Vagina (tissue), 2 donors: ENCODE results near the gene ST8SIA2. TPM values are rescaled to one million over a fixed set of nuclear protein-coding genes. Genes with fewer than 3 reads are reported as not detected.

ENCODE experiments used
- DNase-seq, 2 donors: peaks; one replicate each; pipeline ENCODE4 v3.0.0-alpha.2; 2017; ENCODE audit errors: extremely low spot score in 2 of 2
- H3K27ac ChIP-seq: fragments of 200-600 bp; sonication (generic); one replicate; pipeline ENCODE4 v1.5.1; 2019
- H3K27me3 ChIP-seq: fragments of 200-600 bp; sonication (generic); one replicate; pipeline ENCODE4 v1.5.1; 2019
- H3K36me3 ChIP-seq, 2 donors: fragments of 200-600 bp; sonication (generic); one replicate each; pipeline ENCODE4 v1.5.1; 2017 to 2019
- H3K4me1 ChIP-seq: fragments of 200-600 bp; sonication (generic); one replicate; pipeline ENCODE4 v1.5.1; 2019
- H3K4me3 ChIP-seq, 2 donors: fragments of 200-600 bp; sonication (generic); 1 replicate in 1 of 2; 2 replicates in 1 of 2; pipeline ENCODE4 v1.5.1; 2016 to 2019
- H3K9me3 ChIP-seq: fragments of 200-600 bp; sonication (generic); one replicate; pipeline ENCODE4 v1.5.1; 2019
- CTCF ChIP-seq, 3 experiments: fragments of 450-650 bp in 2 of 3; fragments of 200-600 bp in 1 of 3; sonication (generic) in 1 of 3; IDR thresholded peaks; one replicate each; pipeline ENCODE4 v1.5.1; 2017 to 2019; ENCODE audit warnings: antibody characterized with exemption in 3 of 3, mild to moderate bottlenecking in 2 of 3, moderate library complexity in 2 of 3
- POLR2A ChIP-seq, 2 donors: fragments of 450-650 bp; IDR thresholded peaks; one replicate each; pipeline ENCODE4 v1.6.1; 2017; ENCODE audit warnings: antibody characterized with exemption in 2 of 2, mild to moderate bottlenecking in 2 of 2, moderate library complexity in 2 of 2
- POLR2AphosphoS5 ChIP-seq, 2 donors: sonication (generic); formaldehyde crosslinking; IDR thresholded peaks; one replicate each; pipeline ENCODE4 v1.9.0; 2017; ENCODE audit warnings: antibody characterized with exemption in 2 of 2, mild to moderate bottlenecking in 2 of 2, low read depth in 1 of 2; ENCODE audit not compliant: insufficient read depth in 1 of 2
- intact Hi-C: fragments of 100-400 bp; cut with DNase I; formaldehyde crosslinking; loops from one replicate; pipeline ENCODE4 v1.15.1; 2023
- total RNA-seq: library from RNA; depleted of rRNA; stranded (reverse); fragments of >200 nt; gene quantifications from one replicate; pipeline ENCODE4 v1.2.3, GENCODE V29; 2016

ST8SIA2 gene
- total RNA-seq, 1 donor from 2014 or later = not detected

DNA sequence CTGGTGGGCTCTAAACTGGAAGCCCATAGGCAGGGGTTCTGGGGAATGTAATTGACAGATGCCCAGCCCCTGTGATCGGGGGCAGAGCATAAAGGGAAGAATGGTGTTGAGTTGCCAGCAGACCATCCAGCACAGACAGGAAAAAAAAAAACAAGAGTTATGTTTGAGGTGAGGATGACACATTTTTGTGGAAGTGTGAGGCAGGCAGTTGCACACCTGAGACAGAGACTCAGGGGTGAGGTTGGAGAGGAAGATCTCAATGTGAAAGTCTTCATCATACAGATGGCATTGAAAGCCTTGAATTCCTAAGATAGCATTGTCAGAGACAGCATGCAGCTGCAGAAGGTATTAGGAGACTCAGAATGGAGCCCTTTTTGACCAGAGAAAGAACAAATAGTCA lies 18.6 kb upstream of the ST8SIA2 start:
- Histone ChIP-seq H3K27ac (no peak overlapping the region), H3K36me3 (no peaks in the 10 kb centered on the region), H3K4me3 (no peak overlapping the region), H3K27me3 (no peaks in the 10 kb centered on the region), H3K9me3 (no peaks in the 10 kb centered on the region), H3K4me1 (no peaks in the 10 kb centered on the region)
- TF ChIP-seq POLR2AphosphoS5 (IDR thresholded peaks at IDR 0.05; ENCODE audit: insufficient read depth in 1 of 2, low read depth in 1 of 2) = no peak
- no peak for TF ChIP-seq POLR2A (IDR thresholded peaks at IDR 0.05)
- no peak for TF ChIP-seq CTCF (IDR thresholded peaks at IDR 0.05)
- no peak for DNase-seq
- intact Hi-C loops = no loop called here

- no peak for TF ChIP-seq POLR2A (IDR thresholded peaks at IDR 0.05)
- TF ChIP-seq CTCF (IDR thresholded peaks at IDR 0.05) = no peak
- TF ChIP-seq POLR2AphosphoS5 (IDR thresholded peaks at IDR 0.05; ENCODE audit: insufficient read depth in 1 of 2, low read depth in 1 of 2) = no peak
- H3K27me3 ChIP-seq = no peaks in the 10 kb centered on the region
Measured at GRCh38 chr15:92376109-92376508, 17.6 kb upstream of the ST8SIA2 start.

DNA sequence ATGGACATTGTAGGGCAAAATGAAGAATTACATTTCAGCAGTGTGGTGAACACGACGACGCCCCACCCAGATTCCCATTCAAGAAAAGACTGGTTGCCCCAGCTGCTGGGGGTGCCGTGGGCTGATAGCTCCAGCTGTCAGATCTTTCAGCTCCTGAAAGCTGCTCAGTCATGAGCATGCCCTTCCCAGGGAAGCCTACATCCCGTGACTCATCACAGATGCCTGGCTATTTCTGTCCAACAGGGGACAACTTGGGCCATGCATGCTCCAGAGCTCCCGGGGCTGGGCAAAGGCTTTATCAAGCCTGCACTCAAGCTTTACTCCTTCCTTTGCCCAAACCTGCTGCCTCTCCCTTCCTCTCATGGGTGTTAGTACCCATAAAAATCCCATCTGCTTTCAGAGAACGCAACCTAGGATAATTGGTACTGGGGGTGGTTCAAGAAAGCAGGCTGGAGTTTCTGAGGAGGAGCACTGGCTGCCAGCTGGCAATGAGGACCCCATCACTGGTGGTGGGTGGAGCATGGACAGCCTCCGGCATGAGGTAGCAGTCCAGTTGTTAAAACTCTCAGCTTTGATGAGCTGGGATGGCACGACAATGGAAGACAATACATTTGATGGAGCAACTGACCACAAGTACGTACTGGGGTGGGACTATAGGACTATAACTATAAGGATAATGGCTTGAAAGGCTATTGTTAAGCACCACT lies 16.4 kb upstream of the ST8SIA2 start:
- no peak for TF ChIP-seq POLR2AphosphoS5 (IDR thresholded peaks at IDR 0.05; ENCODE audit: insufficient read depth in 1 of 2, low read depth in 1 of 2)
- no peaks in the 10 kb centered on the region for H3K27me3 ChIP-seq
- DNase-seq = no peak
- intact Hi-C loops = no loop called here
- H3K4me1 ChIP-seq = no peaks in the 10 kb centered on the region
- no peaks in the 10 kb centered on the region for H3K9me3 ChIP-seq
- H3K4me3 ChIP-seq = no peak overlapping the region
- H3K36me3 ChIP-seq = no peaks in the 10 kb centered on the region
- H3K27ac ChIP-seq = no peak overlapping the region

More at GRCh38 chr15:92376109-92376508, 17.6 kb upstream of the ST8SIA2 start:
- no peak overlapping the region for H3K4me3 ChIP-seq
- no peak overlapping the region for H3K27ac ChIP-seq
- no peaks in the 10 kb centered on the region for H3K4me1 ChIP-seq
- no peak for DNase-seq
- intact Hi-C loops = no loop called here
- no peaks in the 10 kb centered on the region for H3K36me3 ChIP-seq
- H3K9me3 ChIP-seq = no peaks in the 10 kb centered on the region

DNA sequence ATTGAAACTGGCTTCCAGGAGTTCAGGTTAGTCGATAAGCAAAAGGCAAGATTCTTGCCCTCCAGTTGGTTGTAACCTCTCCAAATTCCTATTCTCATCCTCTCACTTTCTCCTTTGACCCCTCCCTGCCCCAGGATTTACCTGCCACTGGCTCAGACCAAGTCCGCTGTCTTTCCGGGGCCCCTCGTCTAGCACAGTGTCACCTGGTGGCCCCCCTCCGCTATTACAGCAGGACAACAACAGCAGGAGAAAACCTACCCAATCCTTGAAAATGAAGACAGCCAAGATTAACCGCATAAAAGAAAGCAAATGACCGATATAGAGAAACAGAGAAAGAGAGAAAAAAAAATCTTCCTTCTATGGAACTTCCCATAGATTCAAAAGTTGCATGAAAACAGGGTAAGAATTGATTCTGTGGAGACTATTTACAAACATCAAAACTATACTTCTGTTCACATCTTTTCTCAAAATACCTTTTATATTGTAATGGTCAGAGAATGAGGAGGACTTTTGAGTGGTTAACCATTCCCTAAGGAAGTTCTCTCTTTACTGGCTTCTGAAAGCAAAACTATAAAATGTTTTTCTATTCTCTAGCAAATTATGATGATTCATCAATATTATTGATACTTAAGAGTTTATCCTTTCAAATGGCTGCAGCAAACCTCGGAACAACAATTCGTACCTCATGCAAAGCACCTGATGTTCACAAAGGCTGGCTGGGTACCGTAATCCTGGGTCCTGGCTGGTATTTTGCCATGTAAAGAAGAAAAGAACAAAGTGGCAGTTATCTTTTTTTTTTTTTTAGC lies 10.0 kb upstream of the ST8SIA2 start:
- H3K4me3 ChIP-seq = no peak overlapping the region
- TF ChIP-seq POLR2AphosphoS5 (IDR thresholded peaks at IDR 0.05; ENCODE audit: insufficient read depth in 1 of 2, low read depth in 1 of 2) (no peak), CTCF (IDR thresholded peaks at IDR 0.05) (no peak), POLR2A (IDR thresholded peaks at IDR 0.05) (no peak)
- no peaks in the 10 kb centered on the region for H3K9me3 ChIP-seq
- intact Hi-C loops = no loop called here
- no peaks in the 10 kb centered on the region for H3K36me3 ChIP-seq
- H3K27me3 ChIP-seq = no peaks in the 10 kb centered on the region
- H3K4me1 ChIP-seq = no peaks in the 10 kb centered on the region
- no peak overlapping the region for H3K27ac ChIP-seq
- no peak for DNase-seq

DNA sequence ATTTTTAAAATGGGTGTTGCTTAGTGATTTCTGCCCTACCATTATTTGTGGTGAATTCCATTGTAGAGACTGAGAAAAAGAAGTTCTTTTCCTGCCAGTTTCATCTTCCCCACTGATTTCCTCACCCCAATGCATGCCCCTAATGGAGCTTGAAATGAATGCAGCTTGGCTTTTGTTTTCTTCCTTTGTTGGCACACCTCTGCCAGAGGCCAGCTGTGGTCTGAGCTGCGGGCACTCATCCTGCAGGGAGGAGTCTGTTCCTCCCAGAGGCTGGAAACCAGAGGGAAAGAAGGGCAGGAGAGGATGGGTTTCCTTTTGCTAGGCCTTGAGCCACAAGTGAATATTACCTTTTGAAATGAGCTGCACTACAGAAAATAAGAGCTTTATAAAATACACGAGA lies 9.3 kb upstream of the ST8SIA2 start:
- intact Hi-C loops = no loop called here
- Histone ChIP-seq H3K27ac (no peak overlapping the region), H3K36me3 (no peaks in the 10 kb centered on the region), H3K4me3 (no peak overlapping the region), H3K9me3 (no peaks in the 10 kb centered on the region), H3K4me1 (no peaks in the 10 kb centered on the region), H3K27me3 (no peaks in the 10 kb centered on the region)
- no peak for TF ChIP-seq POLR2AphosphoS5 (IDR thresholded peaks at IDR 0.05; ENCODE audit: insufficient read depth in 1 of 2, low read depth in 1 of 2)
- TF ChIP-seq CTCF (IDR thresholded peaks at IDR 0.05) = no peak
- TF ChIP-seq POLR2A (IDR thresholded peaks at IDR 0.05) = no peak
- no peak for DNase-seq
